HG02678 (cell line): ENCODE measurements around the gene PLXNA2.

Experiments used
- ATAC-seq: cut with Tn5 transposase; IDR thresholded peaks from one replicate; pipeline ENCODE4 v1.9.1; 2021; ENCODE audit warnings: mild to moderate bottlenecking, moderate library complexity; ENCODE audit not compliant: unreplicated experiment

Gene PLXNA2

DNA sequence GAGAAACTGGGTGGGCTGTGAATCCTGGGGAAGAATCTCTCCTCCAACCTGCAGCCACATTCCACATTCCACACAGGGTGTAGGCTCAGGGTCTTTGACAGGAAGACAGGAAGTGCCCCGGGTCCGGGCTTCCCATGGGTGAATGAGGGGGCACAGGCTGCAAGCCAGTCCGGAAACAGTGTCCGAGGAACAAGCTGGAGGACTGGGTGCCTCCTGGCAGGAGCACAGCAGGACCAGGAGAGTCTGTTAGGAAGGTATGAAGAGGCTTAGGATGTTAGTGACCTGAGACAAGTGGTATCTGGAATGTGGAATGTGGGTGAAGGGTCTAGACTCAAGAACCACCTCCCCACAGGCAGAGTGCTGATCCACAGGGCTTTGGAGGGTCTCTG, 212.3 kb downstream of the PLXNA2 start:
- no peak for ATAC-seq

DNA sequence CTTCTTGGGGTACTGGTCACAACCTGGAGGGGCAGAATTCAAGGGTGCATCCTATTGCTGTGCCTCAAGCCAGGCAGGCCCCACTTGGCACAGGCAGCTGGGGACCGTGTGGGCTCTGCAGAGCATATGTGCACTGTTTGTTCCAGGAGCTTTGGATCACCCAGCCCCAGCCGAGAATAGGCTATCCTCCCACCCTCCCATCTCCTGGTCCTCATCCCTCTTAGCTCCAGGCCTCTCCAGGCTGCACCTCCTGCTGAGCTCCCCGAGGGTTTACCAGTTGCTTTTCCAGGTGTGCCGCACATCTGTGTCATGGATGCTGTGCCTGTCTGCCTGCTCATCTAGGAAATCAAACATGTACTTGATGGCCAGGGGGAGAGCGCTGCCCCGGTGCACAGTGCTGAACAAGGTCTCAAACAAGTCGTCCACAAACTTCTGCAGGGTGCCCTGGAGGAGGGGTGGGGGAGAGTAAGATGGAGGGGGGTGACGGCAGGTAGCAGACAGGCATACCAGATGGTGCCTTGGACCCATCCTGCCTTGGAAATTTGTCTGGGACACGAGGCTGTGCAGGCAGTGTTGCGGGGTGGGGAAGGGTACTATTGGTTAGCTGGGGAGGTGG, 212.8 kb downstream of the PLXNA2 start:
- ATAC-seq = no peak

DNA sequence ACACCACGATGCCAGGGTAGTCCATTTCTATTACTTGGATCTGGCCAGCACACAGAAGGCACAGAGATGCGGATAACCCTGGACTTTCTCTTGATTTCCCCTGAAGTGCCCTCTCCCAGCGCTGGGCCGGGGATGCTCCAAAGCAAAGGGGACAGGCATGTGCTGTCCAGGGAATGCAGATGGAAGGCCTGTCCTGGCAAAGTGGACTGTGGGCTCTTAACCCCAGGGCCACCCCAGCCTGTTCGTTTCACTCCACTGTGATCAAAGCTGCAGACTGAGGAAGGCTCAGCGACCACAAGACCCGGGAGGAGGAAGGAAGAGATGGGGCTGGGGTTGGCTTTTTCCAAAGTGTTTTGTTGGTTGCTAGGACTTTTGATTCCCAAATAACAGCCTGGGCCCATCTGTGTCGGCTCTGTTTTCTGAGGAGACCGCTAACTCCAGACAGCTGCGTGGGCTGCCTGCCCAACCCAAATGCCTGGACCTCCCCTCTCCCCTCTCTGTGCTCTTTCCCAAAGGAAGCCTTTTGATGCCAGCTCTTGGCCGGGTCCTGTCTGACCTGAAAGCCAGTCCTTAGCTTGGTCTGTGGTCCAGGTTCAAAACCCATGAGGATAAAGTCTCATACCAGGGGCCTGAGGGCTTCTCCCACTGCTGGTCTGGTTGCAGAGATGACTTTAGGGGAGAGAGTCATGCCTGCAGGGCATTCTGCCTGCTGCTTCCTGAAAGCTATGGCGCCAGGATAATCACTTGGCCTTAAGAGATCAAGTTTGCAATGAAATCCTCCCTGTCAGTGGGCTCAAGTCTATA, 213.7 kb downstream of the PLXNA2 start:
- no peak for ATAC-seq

DNA sequence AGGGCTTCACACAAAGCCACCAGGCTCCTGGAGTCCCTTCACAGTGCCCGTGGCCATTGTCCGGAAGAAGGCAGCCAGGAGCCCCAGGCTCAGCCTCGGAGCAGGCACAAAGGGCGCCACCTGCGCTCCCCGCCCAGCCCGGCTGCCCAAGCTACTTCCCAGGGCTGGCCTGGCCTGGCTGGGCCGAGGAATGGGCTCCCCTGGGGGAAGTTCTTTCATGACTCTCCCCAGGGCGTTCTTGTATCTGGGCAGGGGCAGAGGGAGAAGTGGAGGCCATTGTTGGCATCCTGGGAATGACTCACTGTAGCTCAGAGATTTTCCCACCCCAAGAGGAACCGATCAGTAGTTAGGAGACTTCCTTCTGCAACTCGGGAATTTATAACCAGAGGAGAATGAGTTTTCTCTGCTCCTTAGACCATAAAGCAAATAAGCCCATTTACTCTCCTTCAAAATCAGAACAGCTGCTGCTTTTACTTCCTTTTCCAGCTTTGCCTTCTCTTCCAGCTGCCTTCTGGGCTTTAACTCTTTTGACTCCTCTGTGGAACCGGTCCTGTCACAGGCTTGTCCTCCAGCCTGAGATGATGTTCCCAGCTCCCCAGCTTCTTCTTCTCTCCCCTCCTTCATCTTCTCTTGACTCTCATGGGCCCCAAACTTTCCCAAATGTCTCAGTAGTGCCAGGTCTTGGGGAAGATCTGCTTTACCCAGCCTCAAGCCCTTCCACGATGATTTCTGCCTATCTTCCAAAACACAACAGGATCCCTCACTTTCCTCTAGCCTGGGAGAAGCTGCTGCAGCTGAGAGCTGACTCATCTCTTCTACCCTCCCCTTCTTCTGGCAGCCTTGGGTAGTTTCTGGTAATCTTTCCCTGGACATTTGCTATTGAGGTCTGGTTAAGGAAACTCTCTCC, 214.6 kb downstream of the PLXNA2 start:
- no peak for ATAC-seq

DNA sequence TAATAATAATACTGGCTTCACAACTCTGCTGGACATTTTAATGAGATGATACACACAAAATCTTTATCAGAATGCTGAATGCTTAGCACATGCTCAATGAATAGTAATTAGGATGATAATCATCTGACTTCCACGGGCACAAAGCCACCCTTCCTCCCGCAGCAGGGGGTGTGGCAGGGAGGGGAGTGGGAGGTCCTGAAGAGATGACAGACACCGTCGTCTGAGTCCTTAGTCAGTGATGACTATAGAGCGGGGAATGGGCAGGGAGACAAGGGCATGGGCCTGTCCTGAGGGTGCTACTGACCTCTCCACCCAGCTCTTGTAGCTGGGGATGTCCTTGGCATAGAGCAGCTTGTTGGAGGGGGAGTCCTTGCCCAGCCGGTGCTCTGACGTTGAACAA, 215.7 kb downstream of the PLXNA2 start:
- ATAC-seq = no peak

DNA sequence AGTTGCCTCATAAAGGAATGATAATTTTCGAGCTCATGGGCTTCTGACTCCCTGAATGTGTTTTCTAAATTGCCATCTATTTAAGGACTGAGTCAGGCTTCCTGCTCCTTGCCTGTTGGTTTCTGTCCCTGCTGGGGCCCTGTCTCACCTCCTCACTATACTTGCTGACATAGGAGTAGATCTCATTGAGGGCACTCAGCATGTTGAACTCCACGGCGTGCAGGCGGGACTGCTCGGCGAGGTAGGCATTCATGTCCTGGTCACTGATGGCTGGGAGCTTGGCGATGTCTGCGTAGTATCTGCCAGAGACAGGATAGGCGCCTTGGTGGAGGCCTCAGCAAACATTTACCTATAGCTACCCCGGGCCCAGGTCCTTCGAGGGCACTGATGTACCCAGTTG, 216.3 kb downstream of the PLXNA2 start:
- no peak for ATAC-seq

DNA sequence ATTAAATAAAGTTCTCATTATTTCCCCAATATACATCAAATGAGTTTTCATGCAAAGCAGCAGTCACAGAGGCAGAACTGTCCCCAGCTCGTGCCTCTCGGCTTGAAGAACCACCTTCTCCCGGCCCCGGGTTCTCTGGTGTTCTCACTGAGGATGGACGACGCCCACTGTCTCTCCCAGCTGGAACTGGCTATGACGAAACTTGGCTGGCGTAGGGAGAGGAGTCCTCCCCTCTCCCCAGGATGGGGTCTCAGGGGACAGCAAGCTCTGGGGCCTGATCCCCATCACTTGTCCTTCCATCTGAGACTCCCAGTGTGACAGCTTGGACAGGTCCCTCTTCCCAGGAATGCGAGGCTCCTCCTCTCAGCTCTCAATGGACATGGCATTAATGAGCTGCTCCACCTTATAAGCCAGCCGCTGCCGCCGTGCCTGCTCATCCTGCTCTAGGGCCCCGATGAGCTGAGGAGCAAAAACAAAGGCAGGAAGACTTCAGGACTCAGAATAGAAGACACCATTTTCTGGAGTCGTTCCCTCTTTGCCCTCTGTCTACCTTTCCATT, 217.2 kb downstream of the PLXNA2 start:
- ATAC-seq = no peak

DNA sequence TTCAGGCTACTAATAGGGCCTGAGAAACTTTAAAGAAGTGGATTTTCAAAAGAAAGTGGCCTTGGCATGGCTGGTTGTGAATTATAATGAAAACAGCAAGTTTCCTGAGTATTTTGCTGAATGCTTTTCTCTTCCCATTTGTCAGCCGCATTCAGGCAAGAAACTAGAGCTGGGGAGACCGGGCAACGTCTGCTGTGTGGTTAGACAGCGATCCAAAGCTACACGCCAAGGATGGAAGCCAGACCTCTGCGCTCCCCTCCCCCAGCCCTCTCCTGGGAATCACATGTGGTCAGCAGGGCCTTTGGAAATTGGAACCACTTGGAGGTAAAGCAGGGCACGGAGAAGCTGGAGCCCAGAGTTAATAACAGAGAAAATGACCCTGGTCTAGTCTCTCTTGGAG, 219.2 kb downstream of the PLXNA2 start:
- no peak for ATAC-seq

DNA sequence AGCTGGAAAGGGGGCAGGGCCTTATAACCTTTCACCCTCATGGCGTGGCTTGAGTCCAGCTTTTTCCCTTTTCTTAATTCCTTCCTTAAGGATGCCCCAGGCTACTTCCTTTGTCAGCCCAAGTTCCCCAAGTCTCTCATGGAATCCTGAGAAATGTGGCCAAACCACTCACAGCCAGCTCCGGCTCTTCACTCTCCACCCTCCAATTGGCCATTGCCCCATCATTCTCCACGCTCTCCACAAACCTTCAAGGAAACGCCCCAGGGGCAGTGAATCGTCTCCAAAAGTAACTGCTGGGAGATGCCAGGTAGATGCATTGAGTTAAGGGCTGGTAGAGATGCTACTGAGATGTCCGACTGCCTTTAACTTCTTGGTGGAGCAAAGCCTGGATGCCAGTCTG, 219.8 kb downstream of the PLXNA2 start:
- ATAC-seq = no peak

DNA sequence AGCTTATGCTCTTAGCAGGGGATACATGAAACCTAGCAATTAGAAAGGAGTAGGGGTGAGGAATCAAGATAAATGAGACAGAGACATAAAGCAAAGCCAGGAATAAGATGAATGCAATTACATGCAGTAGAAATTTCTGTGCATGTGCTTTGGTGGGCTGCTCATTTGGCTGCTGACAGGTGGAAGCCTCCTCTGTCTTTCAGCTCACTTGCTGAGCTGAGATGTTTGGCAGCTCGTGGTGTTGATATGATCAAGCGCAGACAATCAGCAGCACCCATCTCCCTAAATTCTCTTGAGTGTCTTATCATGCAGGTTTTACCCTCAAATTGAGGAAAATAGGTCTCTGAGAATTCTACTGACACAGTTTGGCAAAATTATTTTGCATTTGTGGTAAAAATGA, 224.9 kb downstream of the PLXNA2 start:
- no peak for ATAC-seq

DNA sequence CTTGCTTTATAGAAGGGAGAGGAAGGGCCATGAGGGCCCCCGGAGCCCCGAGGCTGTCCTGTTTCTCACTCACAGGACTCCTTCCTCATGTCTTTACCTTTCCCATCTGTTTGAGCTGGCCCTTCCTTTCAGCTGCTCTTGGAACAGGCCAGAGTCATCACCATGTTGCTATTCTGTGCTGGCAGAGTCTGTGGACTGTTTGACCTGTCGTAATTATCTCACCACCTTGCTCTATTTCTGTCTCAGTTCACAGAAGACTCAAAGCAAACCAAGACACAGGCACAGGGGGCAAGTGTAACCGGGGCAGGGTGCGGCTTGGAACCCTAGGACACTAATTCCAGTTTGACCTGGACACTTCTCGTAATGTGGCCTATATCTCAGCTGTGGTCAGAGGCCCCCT, 228.9 kb downstream of the PLXNA2 start:
- no peak for ATAC-seq

DNA sequence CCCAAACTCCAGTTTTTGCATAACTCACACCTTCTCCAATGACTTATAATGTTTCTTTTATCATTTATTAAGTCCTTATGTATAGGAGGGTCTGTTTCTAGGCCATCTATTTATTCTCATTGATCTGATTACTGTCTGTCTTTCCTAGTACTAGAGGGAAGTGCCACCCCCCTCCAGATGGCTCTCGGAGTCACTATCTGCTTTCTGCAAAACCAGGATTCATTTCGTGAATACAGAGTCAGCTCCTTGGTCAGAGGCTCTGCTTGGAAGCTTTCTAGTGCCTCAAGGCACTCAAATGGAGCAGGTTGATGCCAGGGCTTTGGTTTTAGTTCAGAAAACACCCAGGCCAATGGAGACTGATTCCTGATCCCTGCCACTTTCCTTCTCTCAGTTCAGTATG, 231.0 kb downstream of the PLXNA2 start:
- no peak for ATAC-seq

DNA sequence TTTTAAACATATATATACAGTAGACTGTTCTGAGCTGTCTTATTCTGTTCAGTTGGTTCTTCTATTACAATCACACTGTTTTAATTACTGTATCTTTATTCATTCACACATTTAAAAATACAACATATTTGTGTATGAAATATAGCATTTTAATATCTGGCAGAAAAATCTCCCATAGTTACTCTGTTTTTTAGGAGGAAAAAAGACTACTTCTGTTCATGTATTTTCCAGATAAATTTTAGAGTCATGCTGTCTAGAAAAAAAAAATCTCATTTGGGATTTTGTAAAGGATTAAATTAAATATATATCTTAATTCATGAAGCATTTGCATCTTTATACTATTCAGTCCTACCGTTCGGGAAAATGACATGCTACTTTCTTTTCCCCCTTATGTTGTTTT, 231.5 kb downstream of the PLXNA2 start:
- no peak for ATAC-seq

DNA sequence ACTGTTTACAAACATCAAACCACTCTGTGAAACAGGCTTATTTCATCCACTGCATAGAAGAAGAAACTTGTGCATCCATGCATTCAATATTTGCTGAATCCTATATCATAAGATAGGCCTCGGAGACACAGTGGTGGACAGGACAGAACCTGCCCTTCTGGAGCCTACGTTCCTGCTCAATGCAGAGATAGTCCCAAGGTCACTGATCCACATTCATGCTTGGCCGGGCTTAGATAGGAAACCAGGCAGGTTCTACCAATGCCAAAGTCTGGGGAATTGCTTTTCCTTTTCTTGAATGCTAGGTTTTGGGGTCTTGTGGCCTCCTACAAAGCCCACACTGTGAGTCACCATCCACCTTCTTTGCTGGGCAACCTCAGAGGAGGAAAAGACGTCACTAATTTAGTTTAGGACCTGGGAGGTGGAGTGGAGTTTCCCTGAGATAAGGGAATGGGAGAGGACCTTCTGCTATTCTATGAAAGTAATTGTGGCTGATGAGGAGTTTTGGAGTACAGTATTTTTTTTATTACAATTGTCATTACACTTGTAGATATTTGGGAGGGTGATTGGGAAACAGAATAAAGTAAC, 233.6 kb downstream of the PLXNA2 start:
- no peak for ATAC-seq

DNA sequence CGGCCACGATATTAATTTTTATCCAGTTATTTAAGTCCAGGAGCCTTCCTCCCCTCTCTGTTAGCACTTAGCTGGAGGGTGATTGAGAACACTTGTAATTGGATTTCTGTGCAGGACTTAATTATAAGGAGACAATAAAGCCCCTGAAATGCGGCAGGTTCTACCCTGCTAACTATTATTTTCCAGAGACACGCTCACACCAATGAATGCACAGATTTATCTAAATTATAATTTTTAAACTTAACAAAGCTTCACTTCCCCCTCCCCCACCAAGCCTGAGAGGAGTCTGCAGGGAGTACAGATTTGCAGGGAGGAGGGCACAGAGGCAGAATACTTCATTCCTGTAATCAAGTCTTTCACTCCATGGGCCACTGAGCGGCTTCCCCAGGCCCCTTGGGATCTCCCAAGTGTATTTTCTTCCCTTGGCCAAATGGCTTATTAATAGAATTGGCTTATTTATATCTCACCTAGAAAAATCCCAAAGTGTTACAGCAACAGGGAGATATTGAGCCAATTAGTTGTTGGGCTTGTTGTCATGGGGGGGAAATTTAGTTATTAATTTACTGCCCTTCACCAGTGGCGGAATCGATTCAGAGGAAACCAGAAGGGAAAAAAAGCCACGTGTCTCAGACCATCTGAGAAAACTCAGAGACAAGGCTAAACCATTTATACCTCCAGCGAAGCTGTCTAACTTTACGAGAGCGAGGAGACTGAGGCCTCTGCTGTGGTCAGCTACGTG, 234.3 kb downstream of the PLXNA2 start:
- no peak for ATAC-seq

DNA sequence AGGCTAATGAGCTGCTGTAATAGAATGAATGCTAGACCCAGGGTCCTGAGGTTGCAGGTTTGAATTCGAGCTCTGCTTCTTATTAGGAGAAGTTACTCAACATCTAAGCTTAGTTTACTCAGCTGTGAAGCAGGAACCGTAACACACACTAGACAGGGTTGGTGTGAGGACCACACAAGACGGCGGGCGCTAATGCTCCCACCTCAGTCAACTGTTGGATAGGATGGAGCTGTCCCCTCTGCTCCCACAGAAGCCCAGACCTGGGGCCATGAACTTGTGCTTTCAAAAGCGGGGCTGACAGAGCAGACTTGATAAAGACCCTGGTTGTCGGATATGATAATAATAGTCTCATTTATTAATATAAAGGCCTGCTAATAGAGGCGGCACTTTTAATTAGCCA, 234.9 kb downstream of the PLXNA2 start:
- ATAC-seq = no peak

DNA sequence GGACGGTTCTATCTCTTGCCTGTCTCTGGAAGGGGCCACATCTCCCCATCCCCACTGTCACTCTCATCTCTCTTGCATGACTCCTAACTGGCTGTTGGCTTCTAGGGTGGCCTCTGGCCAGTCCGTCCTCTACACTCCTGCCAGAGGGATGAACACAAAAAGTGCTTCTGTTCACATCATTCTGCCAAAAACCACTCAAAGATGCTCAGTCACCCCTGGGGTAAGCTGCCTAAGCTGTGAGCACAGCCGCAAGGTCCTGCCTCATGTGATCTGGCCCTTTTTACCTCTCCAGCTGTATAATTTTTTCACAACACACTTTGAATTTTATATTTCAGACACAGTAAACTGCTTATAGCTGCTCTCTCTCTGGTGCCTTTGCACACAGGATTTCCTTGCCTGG, 235.7 kb downstream of the PLXNA2 start:
- ATAC-seq = no peak

DNA sequence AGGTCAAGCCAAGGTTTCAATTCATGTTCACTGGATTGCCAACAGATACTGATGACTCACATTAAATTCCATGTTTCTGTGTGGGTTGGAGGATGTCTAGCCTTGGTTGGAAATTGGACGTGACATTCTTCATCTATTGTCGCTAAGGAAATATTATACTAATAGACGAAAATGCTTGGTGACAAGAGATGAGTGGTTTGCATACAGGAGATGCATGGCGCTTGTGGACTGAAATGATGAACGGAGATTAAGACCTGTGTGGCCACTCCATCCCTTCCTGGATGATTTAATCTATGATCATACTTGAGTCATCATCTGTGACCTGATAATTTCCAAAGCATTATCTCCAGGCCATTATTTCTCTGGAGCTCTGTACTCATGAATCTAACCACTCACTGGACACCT, 236.2 kb downstream of the PLXNA2 start:
- no peak for ATAC-seq

DNA sequence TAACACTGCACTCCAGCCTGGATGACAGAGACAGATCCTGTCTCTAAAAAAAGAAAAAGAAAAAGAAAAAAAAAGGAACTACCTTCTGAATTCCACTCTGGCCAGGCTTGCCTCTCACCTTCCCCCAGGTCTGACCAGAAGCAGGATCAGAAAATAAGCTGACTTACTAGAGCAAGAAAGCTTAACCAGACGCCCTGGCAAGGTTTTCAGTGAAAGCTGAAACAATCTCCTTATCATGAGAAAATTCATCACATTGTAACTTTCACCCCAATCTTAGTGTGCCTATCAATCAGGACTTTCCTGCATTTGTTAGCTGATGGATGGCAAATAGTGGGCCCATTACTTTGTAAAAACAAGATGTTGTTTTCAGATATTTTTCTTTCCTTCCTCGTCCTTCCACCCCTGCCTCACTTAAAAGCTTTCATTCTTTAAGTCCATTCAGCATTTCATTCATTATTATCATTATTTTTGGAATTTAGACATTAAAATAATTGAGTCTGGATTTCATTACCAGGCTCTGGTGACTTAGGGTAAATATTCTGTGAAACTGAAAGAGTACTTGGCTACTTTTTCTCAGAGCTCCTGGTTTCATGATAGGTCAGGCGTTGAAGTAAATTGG, 236.8 kb downstream of the PLXNA2 start:
- no peak for ATAC-seq
